ENCODE measurements around the gene STX8.
"Not testable (repeated sequence)": the region's sequence is repeated elsewhere in the genome, so short reads cannot be mapped to it uniquely, and the experiment has no call there.

The STX8 gene

DNA sequence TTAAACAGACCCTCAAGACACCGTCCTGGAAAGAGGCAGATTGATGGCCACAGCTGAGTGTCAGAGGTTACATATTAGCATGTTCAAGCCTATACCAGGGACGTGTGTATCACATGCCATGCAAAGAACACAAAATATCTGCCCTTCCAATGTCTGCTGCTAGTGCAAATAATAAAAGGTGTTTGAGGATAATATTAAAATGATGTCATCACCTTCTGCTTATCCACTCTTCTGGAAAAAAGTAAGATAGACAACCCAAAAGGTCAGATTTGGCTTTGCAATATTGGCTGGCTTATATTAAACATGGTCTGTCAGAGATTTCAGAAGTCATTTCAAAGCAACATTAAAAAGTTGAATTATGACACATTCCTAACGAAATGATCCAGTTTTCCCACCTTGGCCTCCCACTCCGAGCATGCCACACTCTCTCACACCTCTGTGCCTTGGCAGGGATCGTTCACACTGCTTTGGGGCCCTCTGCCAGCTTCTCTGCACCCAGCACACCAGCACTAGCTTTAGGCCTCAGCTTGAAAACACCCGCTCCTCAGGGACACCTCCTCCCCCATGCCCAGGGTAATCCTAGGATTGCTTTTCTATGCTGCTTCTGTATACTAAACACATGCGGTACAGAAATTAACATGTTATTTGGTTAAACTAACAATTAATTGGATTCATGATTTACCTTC, 306.1 kb downstream of the STX8 start:
- no peak for DNase-seq (ENCODE audit: low read depth in 1 of 2, low spot score in 1 of 2)

DNA sequence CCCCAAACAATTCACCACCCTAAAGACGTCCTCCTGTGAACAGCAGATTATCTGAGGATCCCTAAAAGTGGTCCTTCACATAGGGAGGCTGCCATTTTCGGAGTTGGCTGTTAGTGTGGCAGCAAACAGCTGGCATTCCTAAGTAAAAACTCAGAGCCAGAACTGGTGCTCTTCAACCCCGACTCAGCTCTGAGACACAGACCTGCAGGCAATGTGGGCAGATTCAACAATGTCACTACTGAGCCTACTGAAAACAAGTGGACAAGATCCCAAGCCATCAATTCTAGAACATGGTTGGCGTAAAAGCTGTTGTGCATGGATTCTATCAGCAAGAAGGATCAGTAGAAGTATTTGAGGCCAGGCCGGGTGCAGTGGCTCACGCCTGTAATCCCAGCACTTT, 307.1 kb downstream of the STX8 start:
- DNase-seq (ENCODE audit: low read depth in 1 of 2, low spot score in 1 of 2) = no peak

DNA sequence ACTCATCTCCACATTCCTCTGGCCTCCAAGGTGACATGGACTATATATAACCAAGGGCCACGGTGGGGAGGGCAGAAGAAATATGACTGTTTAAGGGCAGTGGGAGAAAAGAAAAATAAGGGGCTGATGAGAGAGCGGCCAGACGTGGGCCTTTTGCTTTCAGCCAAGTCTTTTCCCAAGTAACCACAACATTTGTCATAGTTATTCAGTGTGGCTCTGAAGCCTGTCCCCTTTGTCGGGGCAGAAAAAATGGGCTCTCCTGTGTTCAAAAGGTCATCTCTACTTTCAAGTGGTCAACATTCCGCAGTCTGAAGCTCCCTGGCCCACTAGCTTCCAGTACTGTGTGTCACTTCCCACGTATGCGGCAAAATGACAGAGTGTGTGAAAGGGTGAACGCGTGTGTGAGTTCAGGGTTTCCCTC, 308.9 kb downstream of the STX8 start:
- DNase-seq (ENCODE audit: low read depth in 1 of 2, low spot score in 1 of 2) = no peak

DNA sequence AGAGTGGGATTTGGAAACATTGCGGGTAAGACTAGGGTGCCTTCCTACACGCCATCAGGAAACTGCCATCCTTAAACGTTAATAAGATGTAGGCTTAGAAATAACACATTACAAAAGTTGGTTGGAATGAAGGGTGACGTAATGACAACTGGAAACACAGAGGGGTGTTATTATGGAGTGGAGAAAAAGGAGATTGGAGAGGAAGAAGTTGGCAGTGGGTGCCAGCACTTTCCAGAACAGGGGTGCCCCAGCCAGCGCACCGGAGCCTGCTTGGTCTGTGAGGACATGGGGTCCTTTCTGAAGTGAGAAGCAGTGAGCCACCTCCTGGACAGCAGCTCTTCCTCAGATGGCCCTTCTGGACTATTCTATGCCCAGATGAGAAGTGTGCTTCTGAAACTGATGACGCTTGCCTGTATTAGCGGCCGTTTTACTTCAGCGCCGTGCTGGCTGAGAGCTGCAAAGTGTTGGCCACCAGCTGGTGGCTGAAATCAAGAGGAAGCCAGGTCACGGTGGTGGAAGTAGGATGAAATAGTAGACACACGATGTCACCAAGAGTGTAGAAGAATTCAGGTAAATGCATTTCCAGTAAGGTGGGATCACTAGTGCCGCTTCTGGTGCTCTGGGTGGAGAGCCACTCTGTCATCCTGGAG, 309.5 kb downstream of the STX8 start:
- no peak for DNase-seq (ENCODE audit: low read depth in 1 of 2, low spot score in 1 of 2)

DNA sequence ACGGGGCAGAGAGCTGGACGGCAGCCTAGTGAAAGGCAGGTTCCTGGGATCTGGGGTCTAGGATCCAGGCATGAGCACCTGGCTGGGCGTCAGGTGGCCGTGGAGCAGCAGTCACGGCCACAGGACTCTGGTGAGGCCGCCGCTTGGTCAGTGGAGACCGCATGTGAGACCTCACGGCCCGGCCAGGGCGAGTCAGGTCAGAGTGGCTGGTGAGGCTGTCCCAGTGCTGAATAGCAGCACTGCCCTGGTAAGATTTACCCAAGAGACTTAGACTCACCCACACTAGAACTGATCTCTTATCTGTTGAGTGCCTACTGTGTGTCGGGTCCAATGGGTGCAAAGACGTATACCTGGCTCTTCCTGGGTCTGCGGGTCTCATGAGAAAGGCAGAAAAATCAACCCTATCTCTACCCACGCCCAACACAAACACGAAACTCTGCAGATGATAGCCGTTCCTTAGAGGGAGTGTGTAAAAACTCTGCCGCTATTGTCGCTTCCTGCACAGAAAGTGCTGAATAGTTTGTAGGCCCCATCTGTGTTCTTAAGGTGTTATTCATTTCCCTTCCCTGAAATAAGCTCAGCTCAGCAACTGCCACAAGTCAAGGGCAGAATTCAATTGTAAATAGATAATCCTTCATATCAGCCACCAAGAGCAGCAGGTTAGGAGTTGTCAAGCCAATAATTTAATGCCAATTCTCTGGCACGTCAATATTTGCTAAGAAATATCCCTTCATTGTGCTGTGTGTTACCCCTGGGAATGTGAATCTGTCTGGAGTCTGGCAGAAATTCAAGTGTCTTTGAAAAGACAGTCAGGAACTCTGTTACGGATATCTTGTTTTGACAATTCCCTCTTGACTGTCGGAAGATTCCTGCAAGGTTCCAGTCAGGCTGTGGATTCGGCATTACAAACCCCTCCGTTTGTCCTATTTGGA, 314.3 kb downstream of the STX8 start:
- no peak for DNase-seq (ENCODE audit: low read depth in 1 of 2, low spot score in 1 of 2)

DNA sequence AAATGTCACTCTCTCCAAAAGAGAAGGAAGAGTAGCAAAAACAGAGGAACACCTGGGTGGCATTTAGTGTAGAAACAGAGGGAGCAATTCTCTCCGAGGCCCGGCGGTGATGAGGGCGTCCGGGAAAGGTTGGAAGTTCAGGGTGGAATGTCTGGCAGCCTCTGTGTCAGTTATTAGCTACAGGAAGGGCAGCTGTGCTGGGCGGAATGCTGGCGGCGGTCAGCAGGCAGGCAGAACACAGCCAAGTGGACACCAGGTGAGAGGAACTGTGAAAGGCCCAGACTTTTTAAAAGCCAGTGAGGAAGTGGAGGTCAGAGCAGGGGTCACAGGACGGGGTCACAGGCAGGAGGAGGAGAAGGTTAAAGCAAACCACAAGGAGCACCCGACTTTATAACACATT, 316.2 kb downstream of the STX8 start:
- no peak for DNase-seq (ENCODE audit: low read depth in 1 of 2, low spot score in 1 of 2)

DNA sequence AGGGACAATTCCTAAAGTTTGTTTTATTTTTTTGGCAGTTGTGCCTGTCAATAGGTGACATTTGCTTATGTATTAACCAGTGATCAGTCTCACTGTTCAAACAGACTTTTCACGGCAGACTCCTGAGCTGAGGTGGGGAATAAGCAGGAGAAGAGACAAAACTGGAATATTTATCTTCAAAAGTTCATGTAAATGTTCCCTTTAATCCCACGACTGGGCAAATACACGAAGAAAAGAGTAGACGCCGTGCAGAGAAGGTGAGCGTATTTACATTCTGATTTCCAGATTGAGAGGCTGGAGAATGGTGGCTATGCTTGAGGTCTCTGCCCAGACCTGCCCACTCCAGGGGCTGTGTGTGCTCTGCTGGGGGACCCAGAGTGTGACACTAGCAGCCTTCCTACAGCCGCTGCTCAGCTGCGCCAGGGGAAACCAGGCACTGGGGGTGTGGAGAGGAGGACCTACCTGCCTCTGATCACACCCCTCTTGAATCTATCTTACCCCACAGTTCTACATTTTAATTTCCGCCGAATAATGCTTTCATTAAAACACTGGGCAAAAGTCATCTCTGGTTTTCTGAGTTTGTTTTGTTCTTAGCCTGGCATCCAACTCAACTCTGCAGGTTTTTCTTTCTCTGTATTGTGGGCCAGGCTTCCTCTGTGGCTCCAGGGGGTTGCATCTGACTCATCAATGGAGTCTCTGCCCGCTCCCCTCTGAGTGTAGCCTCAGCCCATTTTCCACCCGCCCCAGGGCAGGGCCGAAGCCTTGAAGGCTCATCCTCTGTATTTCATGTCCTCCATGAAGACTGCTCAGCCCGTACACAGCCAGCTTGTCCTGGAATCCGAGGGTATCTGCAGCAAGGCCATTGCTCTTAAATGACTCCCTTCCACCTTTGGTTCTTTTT, 317.3 kb downstream of the STX8 start:
- DNase-seq (ENCODE audit: low read depth in 1 of 2, low spot score in 1 of 2) = no peak

DNA sequence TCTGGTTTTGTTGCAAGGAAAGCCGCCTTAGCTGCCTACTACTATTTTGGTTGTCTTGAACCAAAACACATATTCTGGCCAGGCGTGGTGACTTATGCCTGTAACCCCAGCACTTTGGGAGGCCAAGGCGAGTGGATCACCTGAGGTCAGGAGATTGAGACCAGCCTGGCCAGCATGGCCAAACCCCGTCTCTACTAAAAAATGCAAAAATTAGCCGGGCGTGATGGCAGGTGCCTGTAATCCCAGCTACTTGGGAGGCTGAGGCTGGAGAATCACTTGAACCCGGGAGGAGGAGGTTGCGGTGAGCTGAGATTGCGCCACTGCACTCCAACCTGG, 318.0 kb downstream of the STX8 start:
- DNase-seq (ENCODE audit: low read depth in 1 of 2, low spot score in 1 of 2) = not testable (repeated sequence)

DNA sequence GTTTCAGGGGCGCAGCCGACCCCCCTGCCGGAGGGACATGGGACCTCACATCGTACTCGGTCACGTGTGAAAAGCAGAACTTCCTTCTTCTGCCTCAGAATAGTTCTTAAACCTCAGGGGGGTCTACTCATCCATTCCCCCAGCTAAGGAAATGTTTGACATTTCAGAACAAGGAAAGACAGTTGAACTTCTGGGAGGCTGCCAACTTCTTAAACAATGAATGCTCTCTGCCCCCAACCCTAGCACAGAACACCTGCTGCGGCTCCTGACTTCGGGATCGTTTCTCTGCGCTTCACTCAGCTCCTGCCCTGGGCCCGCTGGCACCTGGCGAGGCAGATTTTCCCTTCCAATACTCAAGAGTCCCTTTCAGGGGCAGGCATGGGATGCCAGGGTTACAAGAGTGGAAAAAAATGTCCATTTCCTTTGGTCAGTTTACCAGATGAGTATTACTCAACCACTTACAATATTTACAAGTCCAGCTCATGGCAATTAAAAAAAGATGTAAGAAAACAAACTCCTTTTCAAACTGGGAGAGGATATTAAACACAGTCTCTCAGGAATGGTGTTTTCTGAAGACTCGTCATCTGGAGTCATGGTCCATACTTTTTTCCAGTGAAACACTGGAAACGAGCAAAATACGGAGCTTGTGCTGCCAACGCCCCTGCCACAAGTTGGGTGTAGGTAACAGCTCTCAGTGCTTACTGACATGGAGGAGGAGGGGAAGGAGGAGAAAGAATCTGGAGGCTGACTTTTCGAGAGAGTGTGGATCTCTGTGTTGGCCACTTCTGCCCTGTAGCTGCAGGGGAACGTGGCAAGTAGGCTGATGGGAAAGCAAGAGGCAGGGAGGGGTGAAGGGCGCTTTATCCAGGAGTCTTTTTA, 318.6 kb downstream of the STX8 start:
- no peak for DNase-seq (ENCODE audit: low read depth in 1 of 2, low spot score in 1 of 2)

DNA sequence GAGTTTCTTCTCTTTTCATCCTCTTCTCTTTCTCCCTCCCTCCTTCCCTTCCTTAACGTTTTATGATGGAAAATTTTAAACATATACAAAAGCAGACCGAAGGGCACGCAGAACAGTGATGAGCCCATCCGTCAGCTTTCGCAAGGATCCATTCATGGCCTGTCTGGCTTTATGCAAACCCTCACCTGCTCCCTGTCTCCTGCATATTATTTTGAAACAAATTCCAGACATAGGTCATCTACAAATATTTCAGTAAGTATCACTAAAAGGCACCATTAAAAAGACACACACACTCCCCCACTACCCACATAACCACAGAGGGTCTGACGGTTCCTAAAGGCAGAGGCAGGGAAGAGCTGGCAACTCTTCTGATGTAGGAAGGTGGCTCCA, 319.3 kb downstream of the STX8 start:
- DNase-seq (ENCODE audit: low read depth in 1 of 2, low spot score in 1 of 2) = no peak

DNA sequence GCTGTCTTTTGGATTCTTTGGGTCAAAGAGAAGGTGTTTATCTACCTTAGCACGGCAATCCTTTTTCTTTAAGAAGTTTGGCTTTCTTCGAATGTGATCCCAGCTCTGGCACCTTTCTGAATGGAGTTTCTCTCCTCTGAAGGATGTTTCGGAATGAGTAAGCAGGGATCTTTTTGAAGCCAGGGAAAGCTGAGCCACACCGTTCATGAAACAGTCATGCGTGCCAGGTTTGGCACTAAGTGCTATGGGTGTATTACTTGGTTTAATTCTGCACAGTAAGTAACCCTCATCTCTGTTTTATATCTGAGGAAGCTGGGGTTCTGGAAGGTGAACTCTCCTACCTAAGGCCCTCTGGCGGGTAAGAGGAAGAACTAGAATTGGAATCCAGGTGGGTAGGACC, 319.8 kb downstream of the STX8 start:
- DNase-seq (ENCODE audit: low read depth in 1 of 2, low spot score in 1 of 2) = no peak

DNA sequence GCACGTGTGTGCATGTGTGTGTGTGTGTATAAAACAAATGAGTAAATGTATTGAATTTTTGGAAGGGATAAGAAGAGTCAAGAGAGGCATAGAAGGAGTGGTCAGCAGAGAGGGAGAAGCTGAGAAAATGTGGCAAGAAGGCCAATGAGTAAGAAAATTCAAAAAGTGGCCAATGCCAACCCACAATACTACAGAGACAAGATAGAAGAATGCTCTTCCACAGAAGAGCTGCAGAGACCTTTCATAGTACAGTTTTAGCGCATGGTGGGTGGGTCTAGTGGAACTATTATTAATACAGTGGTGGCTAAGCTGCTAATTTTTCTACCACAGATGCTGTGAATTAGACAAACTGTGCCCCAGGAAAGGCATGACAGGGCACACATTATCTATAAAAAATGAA, 320.8 kb downstream of the STX8 start:
- DNase-seq (ENCODE audit: low read depth in 1 of 2, low spot score in 1 of 2) = no peak

DNA sequence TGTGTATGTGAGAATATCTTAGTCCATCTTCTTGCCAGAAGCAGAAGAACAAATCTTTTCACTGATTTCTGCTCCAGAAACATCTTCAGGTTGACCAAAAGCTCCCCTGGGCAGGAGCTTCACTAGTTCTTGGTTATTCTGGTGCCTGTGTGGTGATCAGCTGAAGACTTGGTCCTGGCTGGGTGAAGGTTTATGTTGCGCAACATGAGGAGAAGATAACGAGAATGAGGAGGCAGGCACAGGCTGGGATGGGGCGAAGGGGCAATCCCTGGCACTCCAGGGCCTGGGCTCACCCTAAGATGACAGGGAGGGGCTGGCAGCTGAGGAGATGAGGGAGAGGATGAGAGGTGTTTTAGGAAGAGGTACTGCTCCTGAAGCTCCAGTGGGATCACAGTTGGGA, 322.3 kb downstream of the STX8 start:
- no peak for DNase-seq (ENCODE audit: low read depth in 1 of 2, low spot score in 1 of 2)

DNA sequence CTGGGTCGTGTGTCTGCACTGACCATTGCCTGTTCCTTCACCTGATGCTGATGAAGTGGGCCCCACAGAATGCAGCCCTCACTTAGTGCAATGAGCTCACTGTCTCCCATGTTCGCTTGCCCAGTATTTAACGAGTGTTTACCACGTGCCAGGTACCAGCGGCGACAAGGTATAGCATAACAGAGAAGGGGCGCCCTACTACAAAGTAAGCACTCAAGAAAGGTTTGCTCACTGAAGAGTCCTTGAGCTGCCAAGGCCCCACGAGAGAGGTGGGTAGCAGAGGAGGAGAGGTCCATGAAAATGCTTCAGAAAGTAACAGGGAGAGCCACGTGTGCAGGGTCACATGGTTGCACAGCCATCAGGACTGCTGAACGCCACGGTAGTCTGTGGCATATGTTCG, 324.3 kb downstream of the STX8 start:
- DNase-seq (ENCODE audit: low read depth in 1 of 2, low spot score in 1 of 2) = no peak

DNA sequence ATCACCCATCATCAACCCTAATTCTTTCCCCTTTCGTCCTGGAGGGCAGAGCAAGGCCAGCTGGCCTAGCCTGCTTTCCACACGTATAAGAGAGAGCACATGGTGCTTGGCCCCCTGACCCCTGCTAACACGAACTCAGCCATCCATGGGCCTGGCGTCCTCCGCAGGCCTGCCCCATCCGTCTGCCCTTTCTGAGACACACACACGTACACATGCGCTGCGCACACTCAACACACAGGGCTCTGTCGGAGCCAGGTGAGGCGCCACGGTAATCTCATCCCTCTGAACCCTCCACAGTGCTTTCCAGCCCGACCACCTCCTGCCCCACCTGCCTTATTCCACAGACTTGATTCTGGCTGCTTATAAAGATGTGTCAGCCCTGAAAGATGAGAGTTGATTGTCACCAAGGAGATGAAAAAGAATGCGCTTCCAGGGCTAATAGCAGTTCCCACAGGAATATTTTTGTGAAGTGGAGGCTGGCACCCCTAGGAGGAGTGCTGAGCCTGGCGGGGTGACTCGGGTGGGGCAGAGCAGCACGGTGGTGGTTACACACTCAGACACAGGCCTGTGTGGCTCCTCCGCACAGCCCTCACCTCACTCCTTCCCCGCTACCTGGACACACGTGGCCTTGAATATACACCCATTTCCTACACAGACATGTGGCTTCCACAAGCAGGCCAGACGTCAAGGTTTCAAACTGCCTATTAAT, 326.2 kb downstream of the STX8 start:
- no peak for DNase-seq (ENCODE audit: low read depth in 1 of 2, low spot score in 1 of 2)

DNA sequence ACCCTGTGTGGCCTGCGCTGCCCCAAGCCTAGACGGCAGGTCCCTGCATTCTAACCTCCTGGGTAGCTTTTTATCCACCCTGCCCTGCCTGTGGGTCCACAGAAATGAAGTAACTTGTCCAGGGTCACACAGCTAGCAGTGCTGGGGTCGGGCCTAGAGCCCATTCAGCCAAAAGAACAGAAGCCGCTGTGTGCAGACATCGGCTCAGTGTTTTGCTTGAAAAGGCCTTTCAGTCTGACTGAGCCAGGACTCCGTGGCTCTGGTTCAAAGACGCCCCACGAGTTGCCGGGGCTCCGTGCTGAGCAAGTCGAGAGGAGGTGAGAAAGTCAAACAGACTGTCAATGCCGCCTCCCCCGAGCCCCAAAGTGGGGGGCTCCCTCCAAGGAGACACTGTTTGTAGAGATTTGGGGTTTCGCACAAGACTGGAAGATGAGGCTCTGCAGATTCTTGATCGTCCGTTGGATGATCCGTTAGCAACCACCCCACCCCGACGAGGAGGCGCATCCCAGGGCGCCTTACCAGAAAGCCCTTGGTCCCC, 328.1 kb downstream of the STX8 start:
- no peak for DNase-seq (ENCODE audit: low read depth in 1 of 2, low spot score in 1 of 2)

DNA sequence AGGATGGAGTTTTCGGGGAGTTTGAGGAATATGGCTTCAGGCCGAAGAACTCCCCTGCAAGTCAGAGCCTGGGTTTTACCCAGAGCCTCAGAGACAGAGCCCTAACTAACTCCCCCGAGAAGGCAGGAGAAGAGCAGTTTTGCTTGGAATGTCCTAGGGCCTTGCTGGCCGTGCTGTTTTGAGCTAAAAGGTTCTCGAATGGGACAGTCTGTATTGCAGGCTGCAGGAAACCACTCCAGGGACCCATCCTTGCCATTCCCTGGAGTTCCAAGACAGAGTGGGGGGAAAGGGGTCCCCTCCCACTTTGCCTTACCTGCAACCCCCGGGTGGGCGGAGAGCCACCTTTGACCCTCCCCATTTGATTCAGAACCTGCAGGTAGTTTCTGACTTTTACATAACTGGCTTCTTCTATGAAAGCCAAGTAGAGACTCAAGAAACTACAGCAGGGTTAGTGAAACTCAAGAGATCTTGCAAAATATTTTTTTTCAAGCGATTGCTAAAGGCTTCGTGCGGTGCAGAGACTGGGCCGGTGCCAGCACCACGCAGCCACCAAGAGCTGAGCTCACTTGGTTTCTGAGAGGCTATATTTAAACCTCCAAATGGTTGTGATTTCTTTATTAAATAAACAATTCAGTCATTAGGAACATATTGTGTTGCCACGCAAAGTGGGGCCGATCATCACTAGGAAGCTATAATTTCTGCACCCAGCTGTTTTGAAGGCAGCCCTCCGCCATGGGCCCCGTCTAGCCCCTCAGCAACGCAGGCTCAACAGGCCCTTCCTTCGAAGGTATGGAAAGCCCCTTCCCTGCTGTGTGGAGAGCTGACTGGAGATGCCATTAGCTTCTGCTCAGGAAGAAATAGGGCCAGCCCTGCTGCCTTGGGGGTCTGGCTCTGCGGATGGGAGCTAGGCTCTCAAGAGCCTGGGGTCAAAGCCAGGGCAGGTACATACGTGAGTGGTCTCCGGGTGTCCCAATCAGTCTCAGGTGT, 331.3 kb downstream of the STX8 start:
- no peak for DNase-seq (ENCODE audit: low read depth in 1 of 2, low spot score in 1 of 2)

DNA sequence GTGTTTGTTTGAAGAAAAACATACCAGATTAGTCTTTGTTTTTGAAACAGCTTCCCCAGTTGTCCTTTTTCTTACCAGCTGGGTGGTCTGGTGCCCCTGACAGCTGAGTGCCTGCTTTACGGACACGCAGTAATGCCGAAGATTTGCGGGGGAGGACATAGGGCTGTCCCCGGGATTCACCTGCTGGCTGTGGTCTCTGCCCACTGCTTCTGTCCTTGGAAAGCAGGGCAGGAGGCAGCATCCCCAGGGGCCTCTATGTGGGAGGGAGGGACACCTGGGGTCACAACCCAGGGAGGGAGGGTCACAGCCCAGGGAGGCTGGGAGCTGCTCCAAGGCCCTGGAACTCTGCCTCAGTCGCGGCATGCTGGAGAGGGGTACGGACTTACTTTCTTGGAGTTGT, 332.6 kb downstream of the STX8 start:
- no peak for DNase-seq (ENCODE audit: low read depth in 1 of 2, low spot score in 1 of 2)

Data from stimulated activated CD4-positive, alpha-beta T cell treated with anti-CD3 and anti-CD28 coated beads, Interleukin-15, amount 100 ng/mL, for 1 hour (primary cell).